Transverse colon (tissue), 4 donors: ENCODE measurements around the gene TAS2R4. TPM values are rescaled to one million over a fixed set of nuclear protein-coding genes. Genes with fewer than 3 reads are reported as not detected.

Experiments used
- DNase-seq: peaks from one replicate; pipeline ENCODE4 v3.0.0-alpha.2; 2019
- H3K27ac ChIP-seq, 4 donors: fragments of 200-600 bp; sonication (generic); 2 replicates each; pipeline ENCODE4 v1.5.1; 2016 to 2018; ENCODE audit warnings: inconsistent platforms in 4 of 4
- H3K27me3 ChIP-seq: fragments of 200-600 bp; sonication (generic); 2 replicates; pipeline ENCODE4 v1.5.1; 2017; ENCODE audit warnings: inconsistent platforms
- H3K36me3 ChIP-seq, 4 donors: fragments of 200-600 bp; sonication (generic); 2 replicates each; pipeline ENCODE4 v1.5.1; 2017 to 2019; ENCODE audit warnings: inconsistent platforms in 4 of 4
- H3K4me1 ChIP-seq, 4 donors: fragments of 200-600 bp; sonication (generic); 2 replicates each; pipeline ENCODE4 v1.5.1; 2017 to 2020; ENCODE audit warnings: inconsistent platforms in 4 of 4
- H3K4me3 ChIP-seq, 4 donors: fragments of 200-600 bp; sonication (generic); 1 replicate in 1 of 4; 2 replicates in 3 of 4; pipeline versions ENCODE4 v1.5.1 to v1.6.1; 2017 to 2019; ENCODE audit warnings: inconsistent platforms in 4 of 4
- H3K9me3 ChIP-seq, 2 donors: fragments of 200-600 bp; sonication (generic); 2 replicates each; pipeline ENCODE4 v1.5.1; 2017 to 2019; ENCODE audit warnings: inconsistent platforms in 2 of 2
- CTCF ChIP-seq, 5 experiments: fragments of 200-600 bp in 3 of 5; fragments of 450-650 bp in 2 of 5; sonication (generic) in 3 of 5; IDR thresholded peaks; 1 replicate in 2 of 5; 2 replicates in 3 of 5; pipeline ENCODE4 v1.5.1; 2016 to 2017; ENCODE audit warnings: antibody characterized with exemption in 5 of 5, inconsistent platforms in 3 of 5, mild to moderate bottlenecking in 2 of 5, moderate library complexity in 1 of 5
- EP300 ChIP-seq: sonication (generic); formaldehyde crosslinking; IDR thresholded peaks from one replicate; pipeline ENCODE4 v1.6.1; 2017; ENCODE audit warnings: antibody characterized with exemption, low read depth
- POLR2A ChIP-seq: fragments of 450-650 bp; IDR thresholded peaks from one replicate; pipeline ENCODE4 v1.6.1; 2016; ENCODE audit warnings: antibody characterized with exemption, mild to moderate bottlenecking, moderate library complexity
- POLR2AphosphoS5 ChIP-seq, 3 donors: sonication (generic); formaldehyde crosslinking; IDR thresholded peaks; one replicate each; pipeline ENCODE4 v1.6.1; 2016; ENCODE audit warnings: antibody characterized with exemption in 3 of 3
- WGBS, 2 donors: methylation state at CpG; one replicate each; pipeline ENCODE4 v1.1.5; 2018; ENCODE audit warnings: low coverage in 1 of 2; 5-methylcytosine and 5-hydroxymethylcytosine counted together
- in situ Hi-C, 4 donors: fragments of 200-750 bp; cut with MboI; loops; one replicate each; pipeline versions ENCODE4 v1.15.0 to v1.15.1; 2017; ENCODE audit warnings: low sequenced_read_pairs in 3 of 4, low pct_ligation_motif_present in 1 of 4, low pct_unique_long_range_greater_than_20kb in 1 of 4
- intact Hi-C: fragments of 100-400 bp; cut with DNase I; formaldehyde crosslinking; loops from one replicate; pipeline ENCODE4 v1.15.1; 2023; ENCODE audit warnings: low total_unique reads
- total RNA-seq, 4 donors: library from RNA; depleted of rRNA; stranded (reverse); fragments of >200 nt; gene quantifications; one replicate each; pipeline ENCODE4 v1.1.0, GENCODE V29; 2016

The TAS2R4 gene
- 1 to 10 TPM; 1.2 to 3.5 (median 2.5) TPM for total RNA-seq

GRCh38 chr7:141776374-141776773 lies at the start of gene TAS2R4:
Gene TAS2R4, plus strand, starts transcription at chr7:141776674. Its CDS starts 1,815 bp downstream, at chr7:141778489.
- Histone ChIP-seq H3K27me3 (no peaks in the 10 kb centered on the region), H3K4me3 (no peak within 1 kb of the TSS), H3K27ac (no peak within 1 kb of the TSS), H3K9me3 (no peaks in the 10 kb centered on the region), H3K36me3 (peaks cover 0 to 11% (median 0%) of the 10 kb centered on the region in 4 donors), H3K4me1 (no peaks in the 10 kb centered on the region)
- TF ChIP-seq POLR2A = no peak
- TF ChIP-seq CTCF (IDR thresholded peaks at IDR 0.05) = no peak
- no peak for TF ChIP-seq POLR2AphosphoS5 (IDR thresholded peaks at IDR 0.05)
- TF ChIP-seq EP300 = no peak
- no peak for DNase-seq
- in situ Hi-C loops (no loop called here), intact Hi-C loops (no loop called here)
- WGBS, 2 donors = 86 to 100% methylated on average over 1 of the region's 1 CpG

GRCh38 chr7:141729020-141729419 lies 47.5 kb upstream of the TAS2R4 start:
- no peak for TF ChIP-seq POLR2A
- TF ChIP-seq POLR2AphosphoS5 (IDR thresholded peaks at IDR 0.05) = no peak
- TF ChIP-seq CTCF (IDR thresholded peaks at IDR 0.05) = no peak
- DNase-seq = no peak
- Histone ChIP-seq H3K36me3 (no peaks in the 10 kb centered on the region), H3K27ac (no peak overlapping the region), H3K4me1 (no peaks in the 10 kb centered on the region), H3K9me3 (no peaks in the 10 kb centered on the region), H3K4me3 (no peak overlapping the region), H3K27me3 (no peaks in the 10 kb centered on the region)
- 91 to 100% methylated on average over 1 of the region's 1 CpG for WGBS, 2 donors
- intact Hi-C loops (no loop called here), in situ Hi-C loops (no loop called here)

GRCh38 chr7:141731476-141732149 lies 44.9 kb upstream of the TAS2R4 start:
- Histone ChIP-seq H3K27me3 (no peaks in the 10 kb centered on the region), H3K27ac (no peak overlapping the region), H3K4me3 (no peak overlapping the region), H3K36me3 (no peaks in the 10 kb centered on the region), H3K4me1 (no peaks in the 10 kb centered on the region), H3K9me3 (no peaks in the 10 kb centered on the region)
- WGBS, 2 donors = 79 to 87% methylated on average over 6 to 24 of the region's 24 CpGs
- TF ChIP-seq CTCF (IDR thresholded peaks at IDR 0.05) = peak in 1 of 5 experiments; percentile 15
- TF ChIP-seq POLR2AphosphoS5 (IDR thresholded peaks at IDR 0.05) = no peak
- no peak for DNase-seq
- in situ Hi-C loops = no loop called here
- intact Hi-C loops = no loop called here

GRCh38 chr7:141737118-141737835 lies 39.2 kb upstream of the TAS2R4 start:
- 44 to 47% methylated on average over 9 to 11 of the region's 11 CpGs for WGBS, 2 donors
- H3K27ac ChIP-seq = peak overlapping the region; percentile 90 to 91 (median 90)
- H3K36me3 ChIP-seq = peaks cover 0 to 24% (median 6%) of the 10 kb centered on the region in 4 donors
- no peaks in the 10 kb centered on the region for H3K27me3 ChIP-seq
- peak overlapping the region; percentile 41 to 96 (median 68) for H3K4me3 ChIP-seq
- no peaks in the 10 kb centered on the region for H3K9me3 ChIP-seq
- peaks cover 11 to 28% (median 18%) of the 10 kb centered on the region in 4 donors for H3K4me1 ChIP-seq
- in situ Hi-C loops = no loop called here
- TF ChIP-seq CTCF (IDR thresholded peaks at IDR 0.05) (no peak), POLR2AphosphoS5 (IDR thresholded peaks at IDR 0.05) (peak in 1 of 3 donors; percentile 8)
- intact Hi-C loops = no loop called here
- peak; percentile 44 for DNase-seq
